ENCODE measurements around the gene CCND2. TPM values are rescaled to one million over a fixed set of nuclear protein-coding genes. Genes with fewer than 3 reads are reported as not detected.

Gene CCND2
- total RNA-seq, 2 experiments from 2014 or later: 159 to 163 TPM

- Histone ChIP-seq H3K27ac (ENCODE audit: low read depth in 1 of 2, low read length in 2 of 2) (no peak overlapping the region), H3K9me3 (ENCODE audit: control insufficient read depth in 1 of 2, insufficient read depth in 1 of 2, low read length in 2 of 2) (no peaks in the 10 kb centered on the region), H3K27me3 (ENCODE audit: control insufficient read depth in 1 of 2, insufficient read depth in 2 of 2, low read length in 2 of 2) (no peaks in the 10 kb centered on the region), H3K36me3 (ENCODE audit: insufficient read depth, low read length) (peaks cover 4% of the 10 kb centered on the region), H3K4me3 (ENCODE audit: low read length) (no peak overlapping the region), H3K4me1 (ENCODE audit: insufficient read depth, low read length) (peaks cover 26% of the 10 kb centered on the region)
- Mint-ChIP-seq H3K36me3 (ENCODE audit: low read depth) (peaks cover 12% of the 10 kb centered on the region), H3K4me1 (ENCODE audit: low read depth) (peaks cover 49% of the 10 kb centered on the region), H3K27me3 (no peaks in the 10 kb centered on the region), H3K4me3 (peak overlapping the region; percentile 23), H3K9me3 (no peaks in the 10 kb centered on the region), H3K27ac (peak overlapping the region; percentile 15)
- CTCF ChIA-PET: interaction anchor here (2.7 kb wide), 1 partner anchor 46 kb away, joined by 8 read pairs; no protein-coding TSS in a partner anchor
- POLR2A ChIA-PET: interaction anchor here (0.5 to 1.0 kb wide), 2 partner anchors 21 to 51 kb away, joined by 3 read pairs; no protein-coding TSS in a partner anchor
- ATAC-seq (ENCODE audit: poor library complexity) (no peak), DNase-seq (no peak)
- intact Hi-C loops (cut with DNase I, micrococcal nuclease): loop anchor here in 1 of 2 experiments (5.0 to 10.0 kb wide), 5 partner anchors 215 to 1245 kb away; partner anchors contain the start of genes CRACR2A, PARP11, RAD51AP1 and TSPAN9
- no peak for TF ChIP-seq CTCF (IDR thresholded peaks at IDR 0.05)
Measured at GRCh38 chr12:4322726-4323125, 49.2 kb downstream of the CCND2 start.

Other genes with a start within 250 kb of the CCND2 start
- gene TIGAR, start 47.5 kb downstream of the CCND2 start, total RNA-seq: 1 to 10 TPM; 5.3 to 7.1 TPM
- gene FGF23, start 106.0 kb downstream of the CCND2 start, total RNA-seq: not detected
- gene FGF6, start 172.1 kb downstream of the CCND2 start, total RNA-seq: not detected

All from CD4-positive, alpha-beta T cell (primary cell).